Measurements from ENCODE around the gene CELSR3.

The CELSR3 gene

DNA sequence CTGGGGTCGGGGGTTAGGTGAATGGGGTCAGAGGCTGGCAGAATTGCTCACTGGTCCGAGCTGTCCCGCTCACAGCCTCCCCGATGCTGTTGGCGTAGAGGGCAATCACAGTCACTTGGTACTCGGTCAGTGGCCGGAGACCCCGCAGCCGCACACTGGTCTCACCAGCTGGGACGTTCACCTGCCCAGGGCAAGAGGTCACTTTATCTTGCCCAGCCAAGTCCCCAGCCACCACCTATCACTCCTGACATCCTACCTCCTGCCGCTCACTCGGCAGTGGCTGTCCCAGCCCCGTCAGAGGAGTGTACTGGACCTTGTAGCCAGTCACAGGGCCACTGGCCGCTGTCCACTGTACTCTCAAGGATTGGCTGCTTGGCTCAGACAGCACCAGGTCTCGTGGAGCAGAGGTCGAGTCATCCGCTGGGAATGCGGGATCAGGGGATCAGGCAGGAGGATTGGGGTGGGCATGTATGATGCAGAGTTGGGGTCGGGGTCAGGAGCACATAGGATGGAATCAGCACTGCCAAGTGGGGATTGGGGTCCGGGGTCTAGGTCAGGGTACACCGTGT, 70.1 kb downstream of the CELSR3 start:
- Histone ChIP-seq H2AFZ (ENCODE audit: low read length, unreplicated experiment) (no peak overlapping the region), H3K36me3 (ENCODE audit: insufficient read depth, low read length) (peaks cover 17% of the 10 kb centered on the region; the same call in 1 of the 2 replicates), H3K27me3 (ENCODE audit: insufficient read depth, low read length) (no peaks in the 10 kb centered on the region), H3K4me1 (ENCODE audit: control insufficient read depth, insufficient read depth, low read length, unreplicated experiment) (peaks cover 26% of the 10 kb centered on the region), H3K27ac (ENCODE audit: low read depth, low read length) (no peak overlapping the region), H3K4me3 (ENCODE audit: low read depth, low read length) (no peak overlapping the region), H3K79me2 (ENCODE audit: control insufficient read depth, insufficient read depth, low read length, unreplicated experiment) (peaks cover 15% of the 10 kb centered on the region)

GRCh38 chr3:48591886-48592518, 70.7 kb downstream of the CELSR3 start:
- Histone ChIP-seq H3K36me3 (ENCODE audit: insufficient read depth, low read length) (peaks cover 17% of the 10 kb centered on the region; the same call in 1 of the 2 replicates), H3K27me3 (ENCODE audit: insufficient read depth, low read length) (no peaks in the 10 kb centered on the region), H3K79me2 (ENCODE audit: control insufficient read depth, insufficient read depth, low read length, unreplicated experiment) (peaks cover 15% of the 10 kb centered on the region), H3K27ac (ENCODE audit: low read depth, low read length) (no peak overlapping the region), H3K4me3 (ENCODE audit: low read depth, low read length) (no peak overlapping the region), H3K4me1 (ENCODE audit: control insufficient read depth, insufficient read depth, low read length, unreplicated experiment) (peaks cover 26% of the 10 kb centered on the region), H2AFZ (ENCODE audit: low read length, unreplicated experiment) (no peak overlapping the region)

DNA sequence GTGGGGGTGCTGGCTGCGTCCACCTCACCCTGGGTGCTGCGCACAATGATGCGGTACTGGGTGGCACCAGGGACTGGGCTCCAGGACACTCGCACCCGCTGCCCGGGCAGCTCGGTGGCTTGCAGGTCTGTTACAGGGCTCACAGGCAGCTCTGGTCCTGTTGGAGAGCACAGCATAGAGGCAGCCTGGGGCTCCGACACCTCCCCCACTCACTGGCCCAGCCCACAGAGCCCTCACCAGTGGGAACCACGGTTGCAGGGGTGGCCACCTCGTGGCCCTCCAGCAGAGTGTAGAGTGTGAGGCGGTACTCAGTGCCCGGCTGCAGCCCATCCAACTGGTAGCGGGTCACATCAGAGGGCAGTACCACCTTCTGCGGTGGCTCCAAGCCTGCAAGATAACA, 71.2 kb downstream of the CELSR3 start:
- Histone ChIP-seq H3K27me3 (ENCODE audit: insufficient read depth, low read length) (no peaks in the 10 kb centered on the region), H3K4me1 (ENCODE audit: control insufficient read depth, insufficient read depth, low read length, unreplicated experiment) (peaks cover 23% of the 10 kb centered on the region), H3K36me3 (ENCODE audit: insufficient read depth, low read length) (peaks cover 17% of the 10 kb centered on the region; the same call in 1 of the 2 replicates), H3K4me3 (ENCODE audit: low read depth, low read length) (no peak overlapping the region), H3K27ac (ENCODE audit: low read depth, low read length) (no peak overlapping the region), H2AFZ (ENCODE audit: low read length, unreplicated experiment) (no peak overlapping the region), H3K79me2 (ENCODE audit: control insufficient read depth, insufficient read depth, low read length, unreplicated experiment) (peaks cover 15% of the 10 kb centered on the region)

DNA sequence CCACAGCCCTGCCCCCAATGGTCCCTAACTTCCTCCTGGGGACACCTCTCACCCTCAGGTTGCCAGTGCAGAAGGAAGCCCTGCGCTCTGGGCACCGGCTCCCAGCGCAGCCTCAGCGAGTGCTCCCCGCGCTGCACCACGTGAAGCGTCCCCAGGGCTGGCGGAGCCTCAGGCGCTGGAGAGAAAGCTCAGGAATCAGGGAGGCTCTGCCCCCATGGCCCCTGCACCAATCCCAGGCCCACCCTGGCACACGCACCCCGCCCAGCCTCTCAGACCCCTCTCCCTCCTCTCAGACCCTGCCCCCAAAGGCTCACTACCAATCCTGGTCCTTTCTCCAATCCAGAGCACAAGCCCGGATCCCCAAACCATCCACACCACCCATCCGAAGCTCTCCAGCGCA, 74.5 kb downstream of the CELSR3 start:
- Histone ChIP-seq H2AFZ (ENCODE audit: low read length, unreplicated experiment) (no peak overlapping the region), H3K79me2 (ENCODE audit: control insufficient read depth, insufficient read depth, low read length, unreplicated experiment) (no peaks in the 10 kb centered on the region), H3K36me3 (ENCODE audit: insufficient read depth, low read length) (peaks cover 26% of the 10 kb centered on the region; the same call in 1 of the 2 replicates), H3K4me3 (ENCODE audit: low read depth, low read length) (no peak overlapping the region), H3K4me1 (ENCODE audit: control insufficient read depth, insufficient read depth, low read length, unreplicated experiment) (no peaks in the 10 kb centered on the region), H3K27me3 (ENCODE audit: insufficient read depth, low read length) (no peaks in the 10 kb centered on the region), H3K27ac (ENCODE audit: low read depth, low read length) (no peak overlapping the region)

DNA sequence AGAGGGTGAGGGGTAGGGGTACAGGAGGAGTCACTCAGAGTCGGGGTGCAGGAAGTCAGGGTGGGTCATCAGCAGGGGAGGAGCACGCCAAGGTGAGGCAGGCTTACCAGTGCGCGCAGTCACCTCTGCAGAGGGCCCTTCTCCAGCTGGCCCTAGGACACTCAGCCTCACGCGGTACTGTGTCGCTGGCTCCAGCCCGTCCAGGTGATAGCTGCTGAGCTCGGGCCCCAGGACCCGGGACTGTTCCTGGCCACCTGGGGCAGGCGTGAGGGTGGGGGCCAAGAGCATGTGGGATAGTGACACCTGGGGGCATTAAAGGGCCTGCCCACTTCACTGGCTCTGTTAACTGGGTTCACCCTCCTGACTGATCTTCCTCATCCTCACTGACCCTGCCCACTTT, 75.0 kb downstream of the CELSR3 start:
- Histone ChIP-seq H3K4me3 (ENCODE audit: low read depth, low read length) (no peak overlapping the region), H2AFZ (ENCODE audit: low read length, unreplicated experiment) (no peak overlapping the region), H3K27me3 (ENCODE audit: insufficient read depth, low read length) (no peaks in the 10 kb centered on the region), H3K27ac (ENCODE audit: low read depth, low read length) (no peak overlapping the region), H3K36me3 (ENCODE audit: insufficient read depth, low read length) (peaks cover 27% of the 10 kb centered on the region; the same call in 1 of the 2 replicates), H3K79me2 (ENCODE audit: control insufficient read depth, insufficient read depth, low read length, unreplicated experiment) (no peaks in the 10 kb centered on the region), H3K4me1 (ENCODE audit: control insufficient read depth, insufficient read depth, low read length, unreplicated experiment) (no peaks in the 10 kb centered on the region)

Measured in ACC112 (cell line).